WTC11 (cell line): ENCODE results near the gene PDE11A. TPM values are rescaled to one million over a fixed set of nuclear protein-coding genes. Genes with fewer than 3 reads are reported as not detected.

Source experiments
- ATAC-seq: fragments of 200-7000 bp; cut with Tn5 transposase; 2 replicates; pipeline ENCODE4 v1.10.0; 2021; ENCODE audit warnings: mild to moderate bottlenecking, moderate library complexity
- CTCF ChIA-PET: fragments of 300-600 bp; sonication (Branson Sonifier 250); formaldehyde crosslinking; loops from one replicate; lab custom pipeline; 2021; ENCODE audit warnings: antibody characterized with exemption; lab: Charles Lee
- POLR2A ChIA-PET: fragments of 350-600 bp; sonication (Branson Sonifier 250); formaldehyde crosslinking; loops from one replicate; lab custom pipeline; 2021; ENCODE audit warnings: antibody characterized with exemption; lab: Charles Lee
- DNase-seq: peaks from one replicate; pipeline ENCODE4 v3.0.0; 2021; ENCODE audit warnings: low spot score
- H3K27ac Mint-ChIP-seq: 2 replicates; pipeline ENCODE4 v1.8.0; 2021; ENCODE audit warnings: mixed read lengths
- H3K27me3 Mint-ChIP-seq: 2 replicates; pipeline ENCODE4 v1.8.0; 2021; ENCODE audit warnings: low read depth, mild to moderate bottlenecking, moderate library complexity, mixed read lengths
- H3K36me3 Mint-ChIP-seq: 2 replicates; pipeline ENCODE4 v1.8.0; 2021; ENCODE audit warnings: mixed read lengths
- H3K4me1 Mint-ChIP-seq: 2 replicates; pipeline ENCODE4 v1.8.0; 2022; ENCODE audit warnings: mixed read lengths
- H3K4me3 Mint-ChIP-seq: 2 replicates; pipeline ENCODE4 v1.8.0; 2021; ENCODE audit warnings: mild to moderate bottlenecking, moderate library complexity, mixed read lengths
- H3K9me3 Mint-ChIP-seq: 2 replicates; pipeline ENCODE4 v1.8.0; 2021; ENCODE audit warnings: mixed read lengths
- ATF2 ChIP-seq: sonication (generic); formaldehyde crosslinking; IDR thresholded peaks from 2 replicates; pipeline ENCODE4 v1.8.1; 2022; ENCODE audit warnings: low read depth, missing genetic modification reagents, borderline replicate concordance
- ATF6 ChIP-seq: sonication (generic); formaldehyde crosslinking; IDR thresholded peaks from 2 replicates; pipeline ENCODE4 v1.8.1; 2023; ENCODE audit warnings: mild to moderate bottlenecking, missing genetic modification reagents
- CDX4 ChIP-seq: fragments of 250-450 bp; sonication (Bioruptor Pico); IDR thresholded peaks from 2 replicates; pipeline ENCODE4 v1.9.0; 2021; ENCODE audit warnings: moderate library complexity, mild to moderate bottlenecking, inconsistent platforms, borderline replicate concordance
- CREB1 ChIP-seq: sonication (generic); formaldehyde crosslinking; IDR thresholded peaks from 2 replicates; pipeline ENCODE4 v1.8.0; 2023; ENCODE audit warnings: mild to moderate bottlenecking, missing genetic modification reagents
- E2F4 ChIP-seq: sonication (generic); formaldehyde crosslinking; IDR thresholded peaks from 2 replicates; pipeline ENCODE4 v1.8.1; 2022; ENCODE audit warnings: low read depth, mild to moderate bottlenecking, moderate library complexity, missing genetic modification reagents, borderline replicate concordance
- ELF4 ChIP-seq: sonication (generic); formaldehyde crosslinking; IDR thresholded peaks from 2 replicates; pipeline ENCODE4 v1.8.1; 2022; ENCODE audit warnings: low read depth, mild to moderate bottlenecking, moderate library complexity, missing genetic modification reagents
- FOXK1 ChIP-seq: sonication (generic); formaldehyde crosslinking; IDR thresholded peaks from 2 replicates; pipeline ENCODE4 v1.8.0; 2022; ENCODE audit warnings: mild to moderate bottlenecking, moderate library complexity, missing genetic modification reagents
- GABPB1 ChIP-seq: sonication (generic); formaldehyde crosslinking; IDR thresholded peaks from 2 replicates; pipeline ENCODE4 v1.8.1; 2023; ENCODE audit warnings: mild to moderate bottlenecking, missing genetic modification reagents
- IRF1 ChIP-seq: sonication (generic); formaldehyde crosslinking; IDR thresholded peaks from 2 replicates; pipeline ENCODE4 v1.8.0; 2023; ENCODE audit warnings: missing genetic modification reagents
- IRF2 ChIP-seq: sonication (generic); formaldehyde crosslinking; IDR thresholded peaks from 2 replicates; pipeline ENCODE4 v1.8.0; 2022; ENCODE audit warnings: low read depth, missing genetic modification reagents, borderline replicate concordance
- KAT7 ChIP-seq: sonication (generic); formaldehyde crosslinking; IDR thresholded peaks from 2 replicates; pipeline ENCODE4 v1.8.1; 2023; ENCODE audit warnings: missing genetic modification reagents, mild to moderate bottlenecking, borderline replicate concordance
- MXD4 ChIP-seq: fragments of 250-450 bp; sonication (Bioruptor Pico); IDR thresholded peaks from 2 replicates; pipeline ENCODE4 v1.8.0; 2021; ENCODE audit warnings: mild to moderate bottlenecking, moderate library complexity, borderline replicate concordance
- NFYB ChIP-seq: sonication (generic); formaldehyde crosslinking; conservative IDR thresholded peaks from 2 replicates; pipeline ENCODE4 v1.8.0; 2022; ENCODE audit warnings: low read depth, missing genetic modification reagents
- NR3C1 ChIP-seq: sonication (generic); formaldehyde crosslinking; conservative IDR thresholded peaks from 2 replicates; pipeline ENCODE4 v1.8.1; 2023; ENCODE audit warnings: low read depth, mild to moderate bottlenecking, missing genetic modification reagents
- RORB ChIP-seq: fragments of 250-450 bp; sonication (Bioruptor Pico); IDR thresholded peaks from 2 replicates; pipeline ENCODE4 v1.9.0; 2021; ENCODE audit warnings: mild to moderate bottlenecking
- ZMAT4 ChIP-seq: fragments of 250-450 bp; sonication (Bioruptor Pico); IDR thresholded peaks from 2 replicates; pipeline ENCODE4 v1.9.0; 2021; ENCODE audit warnings: mild to moderate bottlenecking
- ZNF396 ChIP-seq: fragments of 250-450 bp; sonication (Bioruptor Pico); IDR thresholded peaks from 2 replicates; pipeline ENCODE4 v1.8.0; 2021; ENCODE audit warnings: mild to moderate bottlenecking, moderate library complexity, borderline replicate concordance
- ZNF512 ChIP-seq: sonication (generic); formaldehyde crosslinking; IDR thresholded peaks from 2 replicates; pipeline ENCODE4 v1.8.1; 2022; ENCODE audit warnings: missing genetic modification reagents, borderline replicate concordance
- ZNF532 ChIP-seq: fragments of 250-450 bp; sonication (Bioruptor Pico); IDR thresholded peaks from 2 replicates; pipeline ENCODE4 v1.9.0; 2021; ENCODE audit warnings: mild to moderate bottlenecking, borderline replicate concordance
- total RNA-seq: library from RNA; stranded (reverse); gene quantifications from 3 replicates; pipeline ENCODE4 v1.2.3, GENCODE V29; 2021

The PDE11A gene
- total RNA-seq, 1 experiment from 2014 or later: 0.13 TPM

GRCh38 chr2:177688844-177689243 is 383.7 kb downstream of the PDE11A start (continued):
- TF ChIP-seq ATF2 (CRISPR knock-in tag) (no peak), IRF2 (CRISPR knock-in tag) (no peak), FOXK1 (no peak), ZMAT4 (CRISPR knock-in tag) (no peak), MXD4 (CRISPR knock-in tag) (no peak), ZNF532 (CRISPR knock-in tag) (no peak), RORB (CRISPR knock-in tag) (no peak)

GRCh38 chr2:177683661-177684069 is 388.9 kb downstream of the PDE11A start:
- DNase-seq (no peak), ATAC-seq (no peak)
- no peak overlapping the region for H3K27ac Mint-ChIP-seq
- no peaks in the 10 kb centered on the region for H3K36me3 Mint-ChIP-seq
- TF ChIP-seq NR3C1: no peak
- TF ChIP-seq, all 79 proteins: peak for 0
- ChIA-PET POLR2A (no interaction called here), CTCF (no interaction called here)
- Mint-ChIP-seq H3K9me3 (no peaks in the 10 kb centered on the region), H3K4me1 (peaks cover 11% of the 10 kb centered on the region), H3K27me3 (peaks cover 6% of the 10 kb centered on the region), H3K4me3 (no peak overlapping the region)

- Mint-ChIP-seq H3K27me3 (peaks cover 6% of the 10 kb centered on the region), H3K4me3 (no peak overlapping the region), H3K36me3 (no peaks in the 10 kb centered on the region), H3K9me3 (no peaks in the 10 kb centered on the region), H3K4me1 (peaks cover 11% of the 10 kb centered on the region), H3K27ac (no peak overlapping the region)
- CTCF ChIA-PET: no interaction called here
- no peak for ATAC-seq
- POLR2A ChIA-PET: no interaction called here
- DNase-seq: no peak
- no peak for TF ChIP-seq IRF1 (CRISPR knock-in tag)
- TF ChIP-seq FOXK1: no peak
- no peak for TF ChIP-seq CREB1 (CRISPR knock-in tag)
- TF ChIP-seq ZNF512: no peak
- no peak for TF ChIP-seq CDX4 (CRISPR knock-in tag)
- no peak for TF ChIP-seq ELF4 (CRISPR knock-in tag)
- TF ChIP-seq NFYB (CRISPR knock-in tag): no peak
- TF ChIP-seq ATF6 (CRISPR knock-in tag): no peak
- TF ChIP-seq E2F4 (CRISPR knock-in tag): no peak
- TF ChIP-seq ZNF396 (CRISPR knock-in tag): no peak
- TF ChIP-seq GABPB1 (CRISPR knock-in tag): no peak
- TF ChIP-seq KAT7 (CRISPR knock-in tag): no peak
- no peak for TF ChIP-seq MXD4 (CRISPR knock-in tag)
Measured at GRCh38 chr2:177682836-177683660, 389.5 kb downstream of the PDE11A start.
